Stimulated activated naive CD8-positive, alpha-beta T cell treated with anti-CD3 and anti-CD28 coated beads, Interleukin-15, amount 100 ng/mL, for 72 hours (primary cell): Measurements from ENCODE around the gene KRT17.
"Not testable (repeated sequence)": the region's sequence is repeated elsewhere in the genome, so short reads cannot be mapped to it uniquely, and the experiment has no call there.

Source experiments
- ATAC-seq: fragments of 150-1000 bp; cut with Tn5 transposase; 2 replicates; pipeline ENCODE4 v1.10.0; 2021; ENCODE audit warnings: mild to moderate bottlenecking, moderate library complexity
- DNase-seq, 2 donors: peaks; one replicate each; pipeline ENCODE4 v3.0.0; 2021 to 2022
- H3K27ac Mint-ChIP-seq, 2 donors: one replicate each; pipeline ENCODE4 v1.8.0; 2022; ENCODE audit warnings: mild to moderate bottlenecking in 2 of 2, mixed read lengths in 2 of 2, moderate library complexity in 2 of 2
- H3K27me3 Mint-ChIP-seq: one replicate; pipeline ENCODE4 v1.8.0; 2022; ENCODE audit warnings: mixed read lengths
- H3K4me1 Mint-ChIP-seq: one replicate; pipeline ENCODE4 v1.8.0; 2022; ENCODE audit warnings: mild to moderate bottlenecking, mixed read lengths
- H3K4me3 Mint-ChIP-seq, 2 donors: one replicate each; pipeline ENCODE4 v1.8.0; 2022; ENCODE audit warnings: mild to moderate bottlenecking in 2 of 2, mixed read lengths in 2 of 2, moderate library complexity in 1 of 2
- H3K9me3 Mint-ChIP-seq, 2 donors: one replicate each; pipeline ENCODE4 v1.8.0; 2022; ENCODE audit warnings: mixed read lengths in 2 of 2

Gene KRT17

GRCh38 chr17:41602524-41602923 is 21.9 kb downstream of the KRT17 start:
- no peak for ATAC-seq
- Mint-ChIP-seq H3K4me3 (no peak overlapping the region), H3K4me1 (no peaks in the 10 kb centered on the region), H3K9me3 (peaks cover 21 to 24% of the 10 kb centered on the region in 2 donors), H3K27ac (no peak overlapping the region), H3K27me3 (peaks cover 33% of the 10 kb centered on the region)
- no peak for DNase-seq

GRCh38 chr17:41600318-41600717 is 24.1 kb downstream of the KRT17 start:
- H3K4me3 Mint-ChIP-seq, result no peak overlapping the region
- H3K27ac Mint-ChIP-seq, result no peak overlapping the region
- no peak for ATAC-seq
- DNase-seq, result no peak
- no peaks in the 10 kb centered on the region for H3K4me1 Mint-ChIP-seq
- peaks cover 8 to 9% of the 10 kb centered on the region in 2 donors for H3K9me3 Mint-ChIP-seq
- peaks cover 25% of the 10 kb centered on the region for H3K27me3 Mint-ChIP-seq

- Mint-ChIP-seq H3K4me3 (no peak overlapping the region), H3K27ac (no peak overlapping the region), H3K27me3 (peaks cover 27% of the 10 kb centered on the region), H3K9me3 (peaks cover 8 to 9% of the 10 kb centered on the region in 2 donors), H3K4me1 (no peaks in the 10 kb centered on the region)
- ATAC-seq (no peak), DNase-seq (no peak)
Measured at GRCh38 chr17:41599680-41600079, 24.7 kb downstream of the KRT17 start.

DNA sequence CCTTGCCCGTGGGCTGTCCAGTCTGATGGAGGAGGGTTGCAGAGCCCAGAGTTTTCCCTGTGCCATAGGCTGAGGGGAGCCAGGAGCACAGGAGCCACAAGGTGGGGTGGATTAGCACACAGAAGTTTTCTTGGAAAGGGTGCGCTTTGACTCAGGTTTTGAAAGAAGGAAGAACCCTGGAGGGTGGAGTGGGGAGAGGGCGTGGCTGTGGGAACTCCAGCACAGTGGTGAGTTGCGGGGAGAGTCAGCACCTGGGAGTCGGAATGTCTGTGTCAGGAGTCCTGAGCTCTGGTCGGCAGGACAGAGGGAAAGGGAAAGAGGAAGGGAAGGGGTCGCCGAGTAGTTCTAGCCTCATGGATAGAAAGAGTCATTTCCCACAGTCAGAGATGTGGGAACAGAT is 28.8 kb downstream of the KRT17 start:
- Mint-ChIP-seq H3K4me1 (no peaks in the 10 kb centered on the region), H3K9me3 (peaks cover 8 to 9% of the 10 kb centered on the region in 2 donors), H3K27ac (peak overlapping the region in 1 of 2 donors; percentile 21), H3K27me3 (peaks cover 21% of the 10 kb centered on the region), H3K4me3 (no peak overlapping the region)
- DNase-seq (no peak), ATAC-seq (no peak)

DNA sequence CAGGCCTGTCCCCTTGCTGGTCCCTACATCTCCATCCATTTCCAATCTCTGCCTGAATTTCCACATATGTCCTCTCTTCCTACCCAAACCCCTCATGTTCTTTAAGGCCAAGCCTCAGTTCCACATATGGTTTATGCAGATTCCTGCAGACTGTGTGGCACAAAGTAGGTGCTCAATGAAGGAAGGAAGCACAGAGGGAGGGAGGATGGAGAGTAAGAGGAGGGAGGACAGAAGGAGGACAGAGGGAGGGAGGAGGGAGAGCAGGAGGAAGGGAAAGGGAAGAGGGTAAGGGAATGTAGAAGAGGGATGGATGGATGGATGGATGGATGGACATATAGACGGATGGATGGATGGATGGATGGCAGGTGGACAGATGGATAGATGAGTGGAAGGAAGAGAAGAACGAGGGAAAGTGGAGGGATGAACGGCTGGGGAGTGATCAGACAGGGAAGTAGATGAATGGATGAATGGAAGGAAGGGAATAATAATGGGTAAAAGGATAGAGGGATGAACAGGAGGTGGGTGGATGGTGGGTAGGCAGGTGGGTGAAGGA is 29.9 kb downstream of the KRT17 start:
- DNase-seq (no peak), ATAC-seq (no peak)
- H3K9me3 Mint-ChIP-seq, result peaks cover 8 to 9% of the 10 kb centered on the region in 2 donors
- H3K27me3 Mint-ChIP-seq, result peaks cover 22% of the 10 kb centered on the region
- peak overlapping the region in 1 of 2 donors; percentile 8 for H3K27ac Mint-ChIP-seq
- no peak overlapping the region for H3K4me3 Mint-ChIP-seq
- H3K4me1 Mint-ChIP-seq, result no peaks in the 10 kb centered on the region

DNA sequence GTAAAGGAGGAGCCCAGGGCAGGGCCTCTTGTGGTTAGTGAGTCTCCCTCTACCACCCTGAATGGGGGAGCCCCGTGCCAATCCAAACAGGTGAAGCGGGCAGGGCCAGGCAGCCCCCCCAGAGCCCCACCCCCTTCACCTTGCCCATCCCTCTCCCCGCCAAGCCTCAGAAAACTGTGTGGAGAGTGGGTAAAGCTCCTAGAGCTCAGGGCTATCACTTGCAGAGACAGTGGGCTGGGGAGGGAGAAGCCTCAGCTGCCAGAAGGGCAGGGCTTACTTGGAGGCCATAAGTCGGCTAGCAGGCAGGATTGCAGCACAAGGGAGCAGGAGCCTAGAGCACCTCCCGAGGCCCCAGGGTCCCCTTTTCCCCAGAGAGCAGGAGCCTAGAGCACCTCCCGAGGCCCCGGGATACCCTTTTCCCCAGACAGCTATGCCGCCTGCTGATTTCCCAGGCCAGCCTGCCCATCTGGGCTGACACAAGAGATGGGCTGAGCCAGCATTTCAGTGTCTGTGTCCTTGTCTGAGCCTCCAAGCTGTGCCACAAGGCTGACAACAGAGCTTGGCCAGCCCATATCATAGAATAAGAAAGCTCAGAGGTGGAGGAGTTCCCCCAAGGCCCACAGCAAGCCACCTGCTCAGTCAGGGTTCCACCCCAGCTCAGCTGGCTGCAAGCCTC is 30.9 kb downstream of the KRT17 start:
- H3K4me3 Mint-ChIP-seq, result no peak overlapping the region
- no peak overlapping the region for H3K27ac Mint-ChIP-seq
- H3K27me3 Mint-ChIP-seq, result peaks cover 30% of the 10 kb centered on the region
- ATAC-seq (no peak), DNase-seq (no peak)
- peaks cover 3 to 8% of the 10 kb centered on the region in 2 donors for H3K9me3 Mint-ChIP-seq
- H3K4me1 Mint-ChIP-seq, result no peaks in the 10 kb centered on the region

GRCh38 chr17:41592601-41593305 is 31.6 kb downstream of the KRT17 start:
- peaks cover under 1 to 7% of the 10 kb centered on the region in 2 donors for H3K9me3 Mint-ChIP-seq
- ATAC-seq, result no peak

DNA sequence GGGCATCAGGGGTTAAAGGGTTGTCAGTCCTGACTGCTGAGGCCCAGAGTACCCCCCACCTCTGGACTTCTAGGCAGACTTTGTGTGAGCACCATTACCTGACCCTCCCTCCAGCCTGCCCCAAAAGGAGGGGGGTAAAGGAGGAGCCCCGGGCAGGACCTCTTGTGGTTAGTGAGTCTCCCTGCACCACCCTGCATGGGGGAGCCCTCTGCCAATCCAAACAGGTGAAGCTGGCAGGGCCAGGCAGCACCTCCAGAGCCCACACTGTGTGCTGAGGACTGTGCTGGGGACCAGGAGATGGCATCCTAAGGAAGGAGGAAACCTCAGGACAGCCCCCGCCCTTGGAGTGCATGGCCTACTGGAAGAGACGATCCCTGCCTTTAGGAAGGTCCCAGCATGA is 35.1 kb downstream of the KRT17 start:
- Mint-ChIP-seq H3K4me3 (no peak overlapping the region), H3K9me3 (no peaks in the 10 kb centered on the region), H3K27ac (peak overlapping the region in 1 of 2 donors; percentile 78), H3K4me1 (no peaks in the 10 kb centered on the region), H3K27me3 (peaks cover 18% of the 10 kb centered on the region)
- DNase-seq (no peak), ATAC-seq (no peak)

More at GRCh38 chr17:41592601-41593305, 31.6 kb downstream of the KRT17 start:
- no peak for DNase-seq
- Mint-ChIP-seq H3K27me3 (peaks cover 30% of the 10 kb centered on the region), H3K4me1 (no peaks in the 10 kb centered on the region), H3K27ac (no peak overlapping the region), H3K4me3 (no peak overlapping the region)

DNA sequence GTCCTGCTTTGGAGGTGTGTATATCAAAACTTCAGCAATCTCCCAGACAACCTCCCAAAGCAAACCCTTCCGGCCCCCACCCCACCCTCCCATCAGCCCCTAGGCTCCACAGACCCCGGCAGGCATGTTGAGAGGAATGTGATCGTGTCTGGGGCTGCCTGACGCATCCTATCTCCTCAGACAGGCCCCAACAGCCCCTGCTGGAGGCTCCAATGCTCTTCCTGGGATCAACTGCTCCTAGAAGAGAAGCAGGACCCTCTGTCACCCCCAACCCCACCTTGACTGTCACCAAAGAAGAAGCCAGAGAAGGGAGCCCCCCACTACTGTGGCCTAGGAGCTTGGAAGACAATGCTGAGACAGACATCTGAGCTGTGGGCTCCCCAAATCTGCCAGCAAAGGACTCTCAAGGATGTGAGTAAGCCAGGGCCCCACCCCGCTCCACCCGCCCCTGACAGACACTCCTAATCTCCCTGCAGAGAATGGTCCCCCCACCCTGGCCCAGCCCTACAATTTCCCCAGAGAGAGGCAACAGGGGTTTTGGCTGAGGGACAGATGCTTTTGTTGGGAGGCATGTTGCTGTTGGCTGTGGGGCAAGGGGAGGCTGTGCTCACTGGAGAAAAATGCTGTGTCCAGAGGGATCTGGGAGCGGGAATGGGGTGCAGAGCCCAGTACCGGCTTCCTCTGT is 36.1 kb downstream of the KRT17 start:
- DNase-seq (no peak), ATAC-seq (no peak)
- Mint-ChIP-seq H3K4me1 (no peaks in the 10 kb centered on the region), H3K27me3 (peaks cover 26% of the 10 kb centered on the region), H3K9me3 (no peaks in the 10 kb centered on the region), H3K4me3 (no peak overlapping the region), H3K27ac (no peak overlapping the region)

- no peaks in the 10 kb centered on the region for H3K9me3 Mint-ChIP-seq
- no peak within 1 kb of the TSS for H3K4me3 Mint-ChIP-seq
- no peaks in the 10 kb centered on the region for H3K4me1 Mint-ChIP-seq
- DNase-seq (no peak), ATAC-seq (no peak)
- H3K27ac Mint-ChIP-seq, result peak within 1 kb of the TSS in 1 of 2 donors; percentile 28
- peaks cover 36% of the 10 kb centered on the region for H3K27me3 Mint-ChIP-seq
Measured at GRCh38 chr17:41586863-41587495, 37.4 kb downstream of the KRT17 start, which contains the start of gene KRT14. Gene KRT14 (minus strand): TSS chr17:41586895. CDS start chr17:41586834, 61 bp downstream.

DNA sequence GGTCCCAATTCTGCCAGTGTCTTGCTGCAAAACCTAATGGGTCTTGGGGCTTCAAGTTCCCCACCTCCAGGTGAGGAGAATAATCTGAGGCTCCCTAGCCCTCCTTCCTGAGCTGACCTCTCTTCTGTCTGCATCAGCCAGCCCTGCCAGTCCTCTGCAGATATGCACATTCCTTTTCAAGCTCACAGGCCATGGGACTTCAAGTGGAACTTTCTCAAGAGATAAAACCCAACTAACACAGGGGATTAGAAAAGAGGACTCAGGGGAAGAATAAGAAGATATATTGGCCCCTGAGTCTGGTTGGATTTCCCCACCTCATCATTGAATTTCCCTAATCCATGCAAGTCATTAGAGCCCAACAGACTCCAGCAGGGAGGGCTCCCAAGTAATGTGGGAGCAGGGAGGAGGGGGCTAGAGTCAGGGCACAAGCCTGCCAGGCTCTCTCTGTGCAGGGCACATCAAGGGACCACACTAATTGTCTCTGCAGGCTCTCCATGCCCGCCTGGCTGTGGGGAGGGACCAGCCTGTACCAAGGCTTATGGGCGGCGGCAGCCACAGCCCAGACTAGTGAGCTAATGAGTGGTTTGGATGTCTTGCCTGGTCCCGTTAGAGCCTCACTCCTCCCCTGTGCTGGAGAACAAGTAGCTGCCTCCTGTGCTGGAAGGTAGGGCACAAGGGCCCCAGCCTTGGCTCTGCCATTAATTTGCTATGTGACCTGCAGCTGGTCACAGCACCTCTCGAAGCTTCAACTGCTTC is 38.9 kb downstream of the KRT17 start:
- Mint-ChIP-seq H3K27ac (no peak overlapping the region), H3K9me3 (no peaks in the 10 kb centered on the region), H3K4me1 (no peaks in the 10 kb centered on the region), H3K27me3 (peaks cover 41% of the 10 kb centered on the region), H3K4me3 (no peak overlapping the region)
- DNase-seq, result no peak
- no peak for ATAC-seq

DNA sequence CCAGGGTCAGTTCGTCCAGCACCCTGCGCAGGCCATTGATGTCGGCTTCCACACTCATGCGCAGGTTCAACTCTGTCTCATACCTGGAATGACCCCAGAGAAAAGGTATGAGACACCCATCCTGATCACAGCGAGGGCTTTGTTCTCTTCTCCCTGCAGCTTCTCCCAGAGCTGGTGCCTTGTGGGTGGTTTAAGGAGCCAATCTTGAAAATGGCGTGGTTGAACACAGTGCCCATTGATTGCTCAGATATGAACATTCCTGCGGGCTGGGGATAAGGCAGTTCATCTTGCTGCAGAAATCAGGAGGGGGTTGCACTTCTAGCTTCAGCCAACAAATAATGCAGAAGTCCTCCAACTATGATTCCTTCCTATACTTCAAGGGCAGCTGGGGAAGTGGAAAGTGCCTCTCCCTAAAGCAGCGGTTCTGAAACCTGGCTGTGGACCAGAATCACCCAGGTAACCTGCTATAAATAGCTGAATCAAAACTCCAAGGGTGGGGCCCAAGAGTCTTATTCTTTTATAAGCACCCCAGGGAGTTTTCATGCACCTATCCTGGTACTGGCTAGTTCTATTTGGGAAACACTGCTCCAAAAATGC is 39.9 kb downstream of the KRT17 start:
- H3K4me3 Mint-ChIP-seq, H3K9me3 Mint-ChIP-seq, DNase-seq, H3K4me1 Mint-ChIP-seq, ATAC-seq, H3K27ac Mint-ChIP-seq: not testable (repeated sequence)
- H3K27me3 Mint-ChIP-seq, result peaks cover 50% of the 10 kb centered on the region

DNA sequence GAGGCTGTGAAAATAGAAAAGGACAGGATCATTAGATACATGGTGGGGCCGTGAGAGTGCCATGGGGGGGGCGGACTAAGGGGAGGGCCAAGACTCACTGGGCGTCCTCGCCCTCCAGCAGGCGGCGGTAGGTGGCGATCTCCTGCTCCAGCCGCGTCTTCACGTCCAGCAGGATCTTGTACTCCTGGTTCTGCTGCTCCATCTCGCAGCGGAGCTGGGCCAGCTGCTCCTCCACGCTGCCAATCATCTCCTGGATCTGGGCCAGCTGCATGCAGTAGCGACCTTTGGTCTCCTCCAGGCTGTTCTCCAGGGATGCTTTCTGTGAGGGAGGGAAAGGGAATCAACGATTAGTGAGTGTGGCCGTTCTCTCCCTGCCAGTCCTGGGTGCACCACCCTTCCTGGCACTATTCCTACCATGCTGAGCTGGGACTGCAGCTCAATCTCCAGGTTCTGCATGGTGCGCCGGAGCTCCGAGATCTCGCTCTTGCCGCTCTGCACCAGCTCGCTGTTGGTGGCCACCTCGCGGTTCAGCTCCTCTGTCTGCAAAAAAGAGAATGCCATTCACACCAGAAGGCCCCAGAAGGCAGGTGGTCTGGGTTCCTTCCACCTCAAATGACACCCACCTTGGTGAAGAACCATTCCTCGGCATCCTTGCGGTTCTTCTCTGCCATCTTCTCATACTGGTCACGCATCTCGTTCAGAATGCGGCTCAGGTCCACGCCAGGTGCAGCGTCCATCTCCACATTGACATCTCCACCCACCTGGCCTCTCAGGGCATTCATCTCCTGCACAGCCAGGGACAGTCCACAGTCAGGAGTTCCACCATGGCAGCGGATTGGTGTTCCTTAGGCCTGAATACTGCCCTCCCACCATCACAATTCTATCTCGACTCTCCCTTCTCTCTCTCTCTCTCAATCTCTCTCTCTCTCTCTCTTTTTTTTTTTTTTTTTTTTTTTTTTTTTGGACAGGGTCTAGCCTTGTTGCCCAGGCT is 40.9 kb downstream of the KRT17 start:
- no peak overlapping the region for H3K4me3 Mint-ChIP-seq
- H3K27ac Mint-ChIP-seq, result no peak overlapping the region
- no peak for DNase-seq
- no peak for ATAC-seq
- H3K4me1 Mint-ChIP-seq, result no peaks in the 10 kb centered on the region
- H3K9me3 Mint-ChIP-seq, result no peaks in the 10 kb centered on the region
- H3K27me3 Mint-ChIP-seq, result peaks cover 51% of the 10 kb centered on the region
